GM12878 (cell line): ENCODE results near the gene LRP3. TPM values are rescaled to one million over a fixed set of nuclear protein-coding genes. Genes with fewer than 3 reads are reported as not detected.

Experiments
- ASH2L ChIP-seq: fragments of 300-600, 200-600 bp; sonication (generic); IDR thresholded peaks from 2 replicates; pipeline ENCODE4 v1.6.1; 2017; ENCODE audit warnings: low read depth, mild to moderate bottlenecking, borderline replicate concordance
- BCL11A ChIP-seq: IDR thresholded peaks from 2 replicates; pipeline ENCODE4 v1.6.1; 2011; ENCODE audit warnings: low read depth, low read length
- CBFB ChIP-seq: IDR thresholded peaks from 2 replicates; pipeline ENCODE4 v1.6.1; 2016; ENCODE audit warnings: antibody characterized with exemption, low read depth
- CBX5 ChIP-seq: sonication (generic); IDR thresholded peaks from 2 replicates; pipeline ENCODE4 v1.6.1; 2016; ENCODE audit warnings: low read depth, moderate library complexity, mild to moderate bottlenecking, inconsistent platforms
- CREM ChIP-seq: IDR thresholded peaks from 2 replicates; pipeline ENCODE4 v1.6.1; 2014; ENCODE audit warnings: antibody characterized with exemption, low read depth
- EGR1 ChIP-seq, 2 experiments: IDR thresholded peaks; 1 replicate in 1 of 2; 2 replicates in 1 of 2; pipeline ENCODE4 v1.6.1; 2011 to 2012; ENCODE audit warnings: low read depth in 2 of 2, low read length in 2 of 2, borderline replicate concordance in 1 of 2, mild to moderate bottlenecking in 1 of 2, moderate library complexity in 1 of 2
- EP300 ChIP-seq, 2 experiments: fragments of 150-350 bp in 1 of 2; IDR thresholded peaks; 2 replicates each; pipeline ENCODE4 v1.6.1; 2011 to 2012; ENCODE audit warnings: low read depth in 2 of 2, low read length in 2 of 2, borderline replicate concordance in 1 of 2, improper control_type of control experiment in 1 of 2, inconsistent platforms in 1 of 2; ENCODE audit not compliant: control insufficient read depth in 1 of 2
- ETV6 ChIP-seq, 2 experiments: fragments of 450-650 bp in 1 of 2; IDR thresholded peaks in 1 of 2; conservative IDR thresholded peaks in 1 of 2; 2 replicates each; pipeline ENCODE4 v1.6.1; 2014; ENCODE audit warnings: antibody characterized with exemption in 1 of 2, borderline replicate concordance in 1 of 2, low read depth in 1 of 2, mild to moderate bottlenecking in 1 of 2, moderate library complexity in 1 of 2
- GATAD2B ChIP-seq: fragments of 450-650 bp; conservative IDR thresholded peaks from 2 replicates; pipeline ENCODE4 v1.6.1; 2017; ENCODE audit warnings: low read depth, mild to moderate bottlenecking, moderate library complexity
- HDGF ChIP-seq: fragments of 450-650 bp; IDR thresholded peaks from 2 replicates; pipeline ENCODE4 v1.6.1; 2016; ENCODE audit warnings: antibody characterized with exemption
- IKZF1 ChIP-seq: fragments of 450-650 bp; conservative IDR thresholded peaks from 2 replicates; pipeline ENCODE4 v1.6.1; 2017; ENCODE audit warnings: antibody characterized with exemption, mild to moderate bottlenecking
- IKZF2 ChIP-seq, 2 experiments: fragments of 450-650 bp; IDR thresholded peaks; 2 replicates each; pipeline ENCODE4 v1.6.1; 2017; ENCODE audit warnings: mild to moderate bottlenecking in 2 of 2, moderate library complexity in 2 of 2
- MTA2 ChIP-seq: fragments of 450-650 bp; IDR thresholded peaks from 2 replicates; pipeline ENCODE4 v1.6.1; 2016; ENCODE audit warnings: low read depth, mild to moderate bottlenecking, moderate library complexity
- MXI1 ChIP-seq: fragments of 150-350 bp; IDR thresholded peaks from 2 replicates; pipeline ENCODE4 v1.6.1; 2011; ENCODE audit warnings: low read depth, mild to moderate bottlenecking, inconsistent platforms, low read length, improper control_type of control experiment
- PAX5 ChIP-seq: IDR thresholded peaks from 2 replicates; pipeline ENCODE4 v1.6.1; 2011; ENCODE audit warnings: low read depth, low read length, borderline replicate concordance
- PBX3 ChIP-seq: IDR thresholded peaks from 2 replicates; pipeline ENCODE4 v1.6.1; 2011; ENCODE audit warnings: mild to moderate bottlenecking, low read depth, low read length, moderate library complexity; ENCODE audit not compliant: insufficient replicate concordance
- RAD21 ChIP-seq: IDR thresholded peaks from 2 replicates; pipeline ENCODE4 v1.6.1; 2011; ENCODE audit warnings: mild to moderate bottlenecking, low read depth, low read length, moderate library complexity; ENCODE audit not compliant: insufficient read depth
- RCOR1 ChIP-seq: conservative IDR thresholded peaks from 2 replicates; pipeline ENCODE4 v1.6.1; 2012; ENCODE audit warnings: low read depth, low read length, improper control_type of control experiment
- RELA ChIP-seq: fragments of 450-650 bp; IDR thresholded peaks from 2 replicates; pipeline ENCODE4 v1.8.0; 2014; ENCODE audit warnings: borderline replicate concordance; ENCODE audit not compliant: partially characterized antibody
- RUNX3 ChIP-seq: IDR thresholded peaks from 2 replicates; pipeline ENCODE4 v1.6.1; 2012; ENCODE audit warnings: low read length, inconsistent platforms
- SMARCA5 ChIP-seq: fragments of 450-650 bp; IDR thresholded peaks from 2 replicates; pipeline ENCODE4 v1.6.1; 2017; ENCODE audit warnings: mild to moderate bottlenecking
- SMC3 ChIP-seq: IDR thresholded peaks from 2 replicates; pipeline ENCODE4 v1.6.1; 2011; ENCODE audit warnings: low read length, improper control_type of control experiment, borderline replicate concordance
- SRF ChIP-seq, 2 experiments: IDR thresholded peaks; 2 replicates each; pipeline ENCODE4 v1.6.1; 2011; ENCODE audit warnings: low read depth in 2 of 2, low read length in 2 of 2, mild to moderate bottlenecking in 1 of 2, moderate library complexity in 1 of 2
- TBL1XR1 ChIP-seq: IDR thresholded peaks from 2 replicates; pipeline ENCODE4 v1.6.1; 2012; ENCODE audit warnings: low read depth, low read length, improper control_type of control experiment
- TCF12 ChIP-seq: IDR thresholded peaks from 2 replicates; pipeline ENCODE4 v1.6.1; 2011; ENCODE audit warnings: low read depth, mild to moderate bottlenecking, low read length
- USF2 ChIP-seq: IDR thresholded peaks from 2 replicates; pipeline ENCODE4 v1.6.1; 2011; ENCODE audit warnings: low read depth, low read length, improper control_type of control experiment, borderline replicate concordance
- YY1 ChIP-seq: IDR thresholded peaks from 2 replicates; pipeline ENCODE4 v1.6.1; 2011; ENCODE audit warnings: low read depth, mild to moderate bottlenecking, low read length
- ZNF217 ChIP-seq: fragments of 450-650 bp; IDR thresholded peaks from 2 replicates; pipeline ENCODE4 v1.6.1; 2017; ENCODE audit warnings: antibody characterized with exemption, mild to moderate bottlenecking
- polyA plus RNA-seq, 11 experiments: library from polyadenylated mRNA; depleted of rRNA in 4 of 11; unstranded in 6 of 11; stranded (reverse) in 5 of 11; fragments of >200 nt; fragmentation: Nextera tagmentation in 4 of 11; fragmentation: Illumina TruSeq in 1 of 11; extraction: Ambion mirVana in 4 of 11; extraction: Trizol in 1 of 11; gene quantifications; 1 replicate in 1 of 11; 2 replicates in 10 of 11; pipeline versions ENCODE4 v1.2.1 to v1.2.3, GENCODE V29; 2011 to 2016; ENCODE audit warnings: inconsistent platforms in 2 of 11, missing spikeins in 2 of 11, low read depth in 1 of 11
- total RNA-seq, 4 experiments: library from RNA; depleted of rRNA in 3 of 4; stranded (reverse); fragments of >200 nt in 3 of 4; fragmentation: Illumina TruSeq in 1 of 4; extraction: Trizol in 1 of 4; gene quantifications; 2 replicates each; pipeline versions ENCODE4 v1.2.1 to v1.2.3, GENCODE V29; 2013 to 2021
- TF ChIP-seq, protein P1 (sequence below): IDR thresholded peaks from 2 replicates; pipeline ENCODE4 v1.6.1; 2012; ENCODE audit warnings: low read depth, low read length, improper control_type of control experiment

Gene LRP3
- total and polyA plus RNA-seq, 10 of the 15 experiments (the other 5 are each of a cell fraction or from before 2014, with no cell fraction given), result 0.12 to 3.2 (median 0.64) TPM; not detected in 2

GRCh38 chr19:33235269-33235995 lies 41.3 kb downstream of the LRP3 start (continued):
- no peak for TF ChIP-seq HDGF
- TF ChIP-seq SRF (IDR thresholded peaks at IDR 0.05; ENCODE audit: low read depth in 2 of 2, low read length in 2 of 2), result 0 out of 4 replicates have a peak, but pooled peaks of 1 of the 2 experiments have one; percentile 38
- peak; percentile 12 to 70; a peak in 1 of 4 replicates for TF ChIP-seq IKZF2 (IDR thresholded peaks at IDR 0.05)
- TF ChIP-seq USF2, result no peak
- TF ChIP-seq CBFB, result peak; percentile 49; the same call in 1 of the 2 replicates
- TF ChIP-seq TBL1XR1, result 0 out of 2 replicates have a peak, but pooled peaks have one; percentile 28
- TF ChIP-seq IKZF1, result peak; percentile 56; the same call in 1 of the 2 replicates
- TF ChIP-seq PBX3, result no peak
- TF ChIP-seq, protein P1, sequence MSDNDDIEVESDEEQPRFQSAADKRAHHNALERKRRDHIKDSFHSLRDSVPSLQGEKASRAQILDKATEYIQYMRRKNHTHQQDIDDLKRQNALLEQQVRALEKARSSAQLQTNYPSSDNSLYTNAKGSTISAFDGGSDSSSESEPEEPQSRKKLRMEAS, result peak; percentile 27; the same call in 1 of the 2 replicates
- peak; percentile 70 for TF ChIP-seq RAD21
- TF ChIP-seq CREM, result 0 out of 2 replicates have a peak, but pooled peaks have one; percentile 24
- TF ChIP-seq EGR1 (IDR thresholded peaks at IDR 0.05; ENCODE audit: borderline replicate concordance in 1 of 2, low read depth in 2 of 2, low read length in 2 of 2), result 0 out of 3 replicates have a peak, but pooled peaks of 1 of the 2 experiments have one; percentile 14
- no peak for TF ChIP-seq RELA
- TF ChIP-seq GATAD2B, result 0 out of 2 replicates have a peak, but pooled peaks have one; percentile 47
- peak in 1 of 2 experiments; percentile 63; a peak in 1 of 4 replicates for TF ChIP-seq EP300 (IDR thresholded peaks at IDR 0.05; ENCODE audit: borderline replicate concordance in 1 of 2, control insufficient read depth in 1 of 2, low read depth in 2 of 2, low read length in 2 of 2)
- peak; percentile 66; the same call in 1 of the 2 replicates for TF ChIP-seq PAX5
- TF ChIP-seq SMC3, result peak; percentile 88
- no peak for TF ChIP-seq RCOR1
- peak; percentile 24; the same call in 1 of the 2 replicates for TF ChIP-seq MTA2
- TF ChIP-seq TCF12, result peak; percentile 96
- 0 out of 2 replicates have a peak, but pooled peaks have one; percentile 46 for TF ChIP-seq CBX5
- 0 out of 2 replicates have a peak, but pooled peaks have one; percentile 12 for TF ChIP-seq YY1
- TF ChIP-seq ASH2L, result 0 out of 2 replicates have a peak, but pooled peaks have one; percentile 21
- peak; percentile 69; the same call in 1 of the 2 replicates for TF ChIP-seq ZNF217
- peak in 1 of 2 experiments; percentile 20; a peak in 1 of 4 replicates for TF ChIP-seq ETV6 (conservative IDR thresholded peaks at IDR 0.05 in 1 of 2, IDR thresholded peaks at IDR 0.05 in 1 of 2; ENCODE audit: borderline replicate concordance in 1 of 2, low read depth in 1 of 2)
- TF ChIP-seq MXI1, result peak; percentile 54; the same call in 1 of the 2 replicates
- TF ChIP-seq RUNX3, result peak; percentile 79
- TF ChIP-seq SMARCA5, result peak; percentile 80
- peak; percentile 53; the same call in 1 of the 2 replicates for TF ChIP-seq BCL11A
